Rectal smooth muscle tissue (tissue), 1 donor: ENCODE results near the gene ZNF827.

Experiments used
- H3K27ac ChIP-seq: one replicate; pipeline ENCODE4 v1.7.0; 2013; ENCODE audit warnings: low read depth, low read length, inconsistent platforms
- H3K27me3 ChIP-seq: one replicate; pipeline ENCODE4 v1.7.0; 2013; ENCODE audit warnings: low read length; ENCODE audit not compliant: control insufficient read depth, insufficient read depth
- H3K36me3 ChIP-seq: one replicate; pipeline ENCODE4 v1.7.0; 2013; ENCODE audit warnings: low read length; ENCODE audit not compliant: control insufficient read depth, insufficient read depth
- H3K4me1 ChIP-seq: one replicate; pipeline ENCODE4 v1.7.0; 2013; ENCODE audit warnings: low read length; ENCODE audit not compliant: control insufficient read depth, insufficient read depth
- H3K4me3 ChIP-seq: one replicate; pipeline ENCODE4 v1.7.0; 2013; ENCODE audit warnings: low read length
- H3K9ac ChIP-seq: one replicate; pipeline ENCODE4 v1.7.0; 2013; ENCODE audit warnings: low read length

ZNF827 gene

DNA sequence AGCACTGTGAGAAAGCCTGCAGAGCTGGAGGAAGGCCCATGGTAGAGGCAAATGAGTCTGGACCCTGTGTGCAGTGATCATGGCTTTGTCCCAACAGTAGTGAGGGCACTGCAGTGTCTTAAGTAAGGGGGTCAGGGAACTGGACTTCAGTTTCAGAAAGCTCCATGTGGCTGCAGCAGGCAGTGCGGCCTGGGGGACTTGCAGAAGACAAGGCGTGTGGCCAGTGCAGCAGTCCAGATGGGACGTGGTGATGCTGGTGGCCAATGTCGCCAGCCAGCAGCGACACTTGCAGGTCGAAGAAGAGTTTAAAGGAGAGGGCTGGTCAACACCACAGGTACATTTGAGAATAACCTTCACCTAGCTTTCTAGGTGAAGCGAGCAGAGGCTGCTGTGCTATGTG, 113.4 kb downstream of the ZNF827 start:
- H3K4me3 ChIP-seq, result no peak overlapping the region
- H3K4me1 ChIP-seq, result peaks cover 6% of the 10 kb centered on the region
- no peaks in the 10 kb centered on the region for H3K36me3 ChIP-seq
- no peaks in the 10 kb centered on the region for H3K27me3 ChIP-seq
- no peak overlapping the region for H3K27ac ChIP-seq
- H3K9ac ChIP-seq, result no peak overlapping the region

GRCh38 chr4:145824463-145824862, 114.2 kb downstream of the ZNF827 start:
- H3K27ac ChIP-seq, result no peak overlapping the region
- no peaks in the 10 kb centered on the region for H3K36me3 ChIP-seq
- peaks cover 12% of the 10 kb centered on the region for H3K4me1 ChIP-seq
- no peaks in the 10 kb centered on the region for H3K27me3 ChIP-seq
- no peak overlapping the region for H3K9ac ChIP-seq
- no peak overlapping the region for H3K4me3 ChIP-seq

- Histone ChIP-seq H3K36me3 (no peaks in the 10 kb centered on the region), H3K9ac (no peak overlapping the region)
Observed at GRCh38 chr4:145823743-145824142, 114.9 kb downstream of the ZNF827 start.

DNA sequence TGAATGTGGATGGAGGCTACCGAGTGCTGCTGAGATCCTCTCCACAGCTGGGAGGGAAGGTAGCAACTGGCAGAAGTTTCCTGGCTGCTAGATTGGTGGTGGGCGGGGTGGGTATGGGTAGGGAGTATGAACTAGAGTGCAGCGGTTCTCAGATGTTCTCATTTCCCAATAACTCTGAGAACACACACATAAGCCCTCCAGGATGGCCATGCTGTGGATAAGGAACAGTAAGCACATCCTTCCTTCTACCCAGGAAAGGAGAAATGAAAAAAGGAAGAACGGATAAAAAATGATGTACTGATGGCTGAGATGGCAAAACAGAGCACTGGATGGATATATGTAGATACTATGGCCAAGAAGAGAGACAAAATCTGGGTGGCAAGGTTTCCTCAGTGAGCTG, 116.0 kb downstream of the ZNF827 start:
- H3K27ac ChIP-seq, result no peak overlapping the region
- H3K4me1 ChIP-seq, result peaks cover 12% of the 10 kb centered on the region
- H3K4me3 ChIP-seq, result no peak overlapping the region
- H3K9ac ChIP-seq, result no peak overlapping the region
- H3K27me3 ChIP-seq, result no peaks in the 10 kb centered on the region
- H3K36me3 ChIP-seq, result no peaks in the 10 kb centered on the region

More at GRCh38 chr4:145823743-145824142, 114.9 kb downstream of the ZNF827 start:
- Histone ChIP-seq H3K27me3 (no peaks in the 10 kb centered on the region), H3K27ac (no peak overlapping the region), H3K4me3 (no peak overlapping the region), H3K4me1 (peaks cover 12% of the 10 kb centered on the region)

- H3K4me3 ChIP-seq, result no peak overlapping the region
- H3K9ac ChIP-seq, result no peak overlapping the region
- H3K27ac ChIP-seq, result no peak overlapping the region
- no peaks in the 10 kb centered on the region for H3K27me3 ChIP-seq
- no peaks in the 10 kb centered on the region for H3K36me3 ChIP-seq
- H3K4me1 ChIP-seq, result peaks cover 12% of the 10 kb centered on the region
Observed at GRCh38 chr4:145822181-145822580, 116.4 kb downstream of the ZNF827 start.

DNA sequence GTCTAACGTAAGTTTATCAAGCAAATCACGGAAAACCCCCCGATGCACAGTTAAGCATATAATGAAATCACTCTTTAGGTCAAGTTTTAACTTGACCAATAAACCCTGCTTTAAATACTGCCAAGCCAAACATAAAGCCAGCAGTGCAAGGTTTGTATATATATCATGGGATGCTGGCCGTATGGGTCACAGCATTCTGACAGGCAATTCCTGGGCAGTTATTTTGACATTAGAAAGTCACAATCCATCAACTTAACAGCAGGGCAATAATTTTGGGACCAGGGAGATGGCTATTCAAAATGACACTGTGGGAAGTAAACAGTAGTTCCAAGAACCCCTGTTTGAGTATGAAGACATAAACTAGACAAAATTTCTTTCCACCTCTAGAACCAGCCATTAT, 116.9 kb downstream of the ZNF827 start:
- H3K4me1 ChIP-seq, result peaks cover 12% of the 10 kb centered on the region
- H3K27me3 ChIP-seq, result no peaks in the 10 kb centered on the region
- H3K36me3 ChIP-seq, result no peaks in the 10 kb centered on the region
- H3K4me3 ChIP-seq, result no peak overlapping the region
- no peak overlapping the region for H3K27ac ChIP-seq
- H3K9ac ChIP-seq, result no peak overlapping the region

GRCh38 chr4:145820407-145820806, 118.2 kb downstream of the ZNF827 start:
- H3K27ac ChIP-seq, result peak overlapping the region; percentile 76

DNA sequence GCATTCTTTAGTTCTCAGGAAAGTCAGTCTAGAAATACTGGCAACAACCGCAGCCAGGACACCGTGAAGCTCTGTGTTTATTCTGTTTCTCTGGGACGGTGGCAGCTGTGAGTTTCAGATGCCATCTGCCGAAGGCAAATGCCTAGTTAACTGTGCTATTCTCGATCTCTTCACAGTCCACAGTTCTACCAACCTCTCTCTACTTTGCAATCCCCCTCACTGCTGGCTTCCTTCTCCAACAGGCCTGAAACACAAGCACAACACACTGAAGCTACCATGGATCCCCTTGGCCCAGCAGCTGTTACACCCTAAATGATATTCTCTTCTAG, 118.8 kb downstream of the ZNF827 start:
- H3K4me3 ChIP-seq, result no peak overlapping the region
- no peak overlapping the region for H3K9ac ChIP-seq
- no peaks in the 10 kb centered on the region for H3K36me3 ChIP-seq
- H3K4me1 ChIP-seq, result peaks cover 12% of the 10 kb centered on the region
- H3K27me3 ChIP-seq, result no peaks in the 10 kb centered on the region
- peak overlapping the region; percentile 76 for H3K27ac ChIP-seq

More at GRCh38 chr4:145820407-145820806, 118.2 kb downstream of the ZNF827 start:
- H3K27me3 ChIP-seq, result no peaks in the 10 kb centered on the region
- H3K36me3 ChIP-seq, result no peaks in the 10 kb centered on the region
- H3K4me1 ChIP-seq, result peaks cover 12% of the 10 kb centered on the region
- no peak overlapping the region for H3K4me3 ChIP-seq
- H3K9ac ChIP-seq, result no peak overlapping the region

DNA sequence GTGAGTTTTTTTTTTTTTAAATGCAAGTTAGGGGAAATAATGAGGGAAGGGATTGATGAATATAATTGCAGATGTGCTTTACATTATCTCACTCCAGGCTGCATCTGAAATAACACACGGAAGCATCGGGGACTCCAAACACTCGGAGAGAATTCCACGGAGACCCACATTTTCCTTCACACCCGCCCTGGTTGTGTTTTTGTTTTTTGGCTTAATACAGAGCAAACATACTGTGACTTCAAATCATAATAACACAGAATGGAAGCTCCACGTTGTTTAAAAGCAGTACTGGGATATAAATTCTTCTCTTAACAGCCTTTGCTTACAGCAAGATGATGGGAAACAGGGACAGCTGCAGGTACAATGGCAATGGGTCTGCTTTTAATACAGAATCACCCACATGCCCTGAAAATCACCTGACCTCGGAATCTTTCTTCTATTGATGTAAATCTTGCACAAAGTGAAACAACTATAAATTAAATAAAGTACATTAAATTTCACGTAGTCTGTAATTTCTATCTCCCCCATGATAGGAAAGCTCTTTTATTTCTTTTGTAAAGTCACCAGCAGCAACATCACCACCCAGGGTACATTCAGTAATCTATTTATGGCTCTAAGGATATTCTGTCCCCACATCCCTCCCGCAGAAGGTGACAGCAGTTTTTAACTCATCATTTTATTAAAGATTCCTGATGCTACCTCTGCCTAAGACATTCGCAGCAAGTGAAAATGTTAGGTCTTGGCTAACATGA, 119.3 kb downstream of the ZNF827 start:
- H3K9ac ChIP-seq, result no peak overlapping the region
- H3K36me3 ChIP-seq, result no peaks in the 10 kb centered on the region
- H3K4me1 ChIP-seq, result peaks cover 12% of the 10 kb centered on the region
- no peak overlapping the region for H3K4me3 ChIP-seq
- no peaks in the 10 kb centered on the region for H3K27me3 ChIP-seq
- H3K27ac ChIP-seq, result peak overlapping the region; percentile 76

DNA sequence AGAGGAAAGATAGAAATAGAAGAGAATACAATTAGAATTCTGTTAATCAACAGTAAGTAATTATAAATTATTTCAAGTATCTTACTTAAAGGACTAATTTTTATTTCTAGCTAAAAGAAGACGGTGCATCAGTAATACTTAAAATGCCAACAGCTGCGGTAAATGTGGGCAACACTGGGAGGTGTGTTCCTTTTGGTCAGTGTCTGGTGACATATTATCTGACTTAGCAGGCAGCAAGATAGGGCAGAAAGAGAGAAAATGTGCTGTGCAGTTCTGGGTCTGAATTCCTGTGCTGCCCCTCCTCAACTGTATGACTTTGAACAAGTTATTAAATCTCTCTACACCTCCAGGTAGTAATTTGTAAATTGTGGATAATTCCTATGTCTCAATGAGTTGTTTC, 120.6 kb downstream of the ZNF827 start:
- Histone ChIP-seq H3K36me3 (peaks cover under 1% of the 10 kb centered on the region), H3K9ac (no peak overlapping the region), H3K4me3 (no peak overlapping the region), H3K27me3 (no peaks in the 10 kb centered on the region), H3K27ac (no peak overlapping the region), H3K4me1 (peaks cover 12% of the 10 kb centered on the region)

- Histone ChIP-seq H3K27ac (no peak overlapping the region), H3K36me3 (peaks cover 2% of the 10 kb centered on the region), H3K4me3 (no peak overlapping the region), H3K27me3 (no peaks in the 10 kb centered on the region), H3K9ac (no peak overlapping the region), H3K4me1 (peaks cover 12% of the 10 kb centered on the region)
Observed at GRCh38 chr4:145816091-145816490, 122.5 kb downstream of the ZNF827 start.

- Histone ChIP-seq H3K4me1 (peaks cover 9% of the 10 kb centered on the region), H3K27ac (no peak overlapping the region), H3K4me3 (no peak overlapping the region), H3K27me3 (no peaks in the 10 kb centered on the region), H3K36me3 (peaks cover 2% of the 10 kb centered on the region), H3K9ac (no peak overlapping the region)
Observed at GRCh38 chr4:145815626-145816025, 123.0 kb downstream of the ZNF827 start.

DNA sequence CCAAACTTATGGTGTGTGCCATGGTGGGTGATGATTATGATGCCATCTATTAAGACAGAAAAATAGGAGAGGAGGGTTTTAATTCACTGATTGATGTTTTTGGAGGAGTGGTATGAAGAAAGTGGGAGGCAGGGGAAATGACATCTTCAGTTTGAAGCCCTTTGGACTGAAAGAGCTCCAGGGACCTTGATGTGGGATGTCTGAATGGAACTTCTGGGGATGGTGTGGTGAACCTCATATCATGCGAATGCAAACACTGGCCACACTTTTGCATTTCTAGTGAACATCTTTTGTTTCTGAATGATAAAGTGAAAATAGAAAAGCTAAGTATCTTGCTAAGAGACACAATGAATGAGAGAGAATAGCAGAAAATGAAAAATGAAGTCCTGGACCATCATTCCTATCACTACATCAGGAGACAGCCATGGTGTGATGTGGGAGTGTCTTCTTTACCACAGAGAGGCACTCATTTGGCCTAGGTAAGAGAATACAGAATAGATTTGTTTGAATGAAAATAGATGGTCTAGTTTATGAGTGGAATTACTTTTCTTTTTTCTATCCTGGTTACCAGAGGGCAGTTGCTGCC, 123.5 kb downstream of the ZNF827 start:
- no peaks in the 10 kb centered on the region for H3K27me3 ChIP-seq
- H3K9ac ChIP-seq, result no peak overlapping the region
- peaks cover 4% of the 10 kb centered on the region for H3K4me1 ChIP-seq
- H3K4me3 ChIP-seq, result no peak overlapping the region
- H3K27ac ChIP-seq, result no peak overlapping the region
- peaks cover 2% of the 10 kb centered on the region for H3K36me3 ChIP-seq
